Dedifferentiated amniotic fluid mesenchymal stem cell (primary cell): ENCODE results near the gene PCBD1.

Source experiments
- DNase-seq: peaks from one replicate; pipeline ENCODE4 v3.0.0-alpha.2; 2016; ENCODE audit errors: extremely low spot score

PCBD1 gene

DNA sequence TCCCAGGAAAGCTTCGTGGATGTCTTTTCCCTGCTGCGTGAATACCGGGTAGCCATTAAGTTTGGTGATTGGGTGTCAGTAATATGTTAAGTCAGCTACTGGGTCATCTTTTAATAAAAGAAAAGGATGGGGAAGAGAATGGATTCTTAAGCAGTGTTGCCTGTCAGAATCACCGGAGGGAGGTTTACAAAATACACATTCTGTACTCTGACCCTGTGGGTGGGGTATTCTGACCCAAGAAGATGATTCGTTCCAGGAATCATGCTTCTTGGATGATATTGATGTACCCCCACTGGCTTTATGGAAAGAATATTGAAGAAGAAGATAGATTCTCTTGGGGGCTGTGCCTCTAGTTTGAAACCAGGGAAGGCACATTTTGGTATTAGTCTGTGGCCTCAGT is 54.3 kb downstream of the PCBD1 start:
- DNase-seq: no peak

DNA sequence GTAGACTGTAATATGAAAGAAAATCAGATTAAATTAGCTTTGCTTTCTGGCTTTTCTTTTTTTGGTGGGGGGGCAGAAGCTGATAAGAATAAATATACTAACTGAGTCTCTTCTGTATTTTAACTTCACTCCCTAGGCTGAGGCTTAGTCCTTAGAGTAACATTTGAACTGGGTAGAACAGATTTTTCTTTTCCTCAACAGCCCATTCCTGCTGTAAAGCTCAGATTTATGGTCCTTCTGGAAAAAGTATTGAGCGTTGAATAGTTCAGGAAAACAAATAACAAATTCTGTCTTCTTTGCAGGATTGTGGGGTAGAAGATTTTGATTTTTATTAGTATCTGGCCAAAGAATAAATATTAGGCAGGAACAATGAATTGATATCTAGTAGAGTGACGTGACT is 54.8 kb downstream of the PCBD1 start:
- no peak for DNase-seq
